ENCODE data around the gene SPRYD3.

SPRYD3 gene

GRCh38 chr12:53079226-53080117 is at the start of gene SPRYD3:
TSS of gene SPRYD3 (minus strand) at chr12:53079390. CDS start at chr12:53079333, 57 bp downstream.
- TF ChIP-seq CTCF (IDR thresholded peaks at IDR 0.05; ENCODE audit: borderline replicate concordance, control extremely low read depth, extremely low read depth, insufficient read depth, missing control alignments), result no peak
- in situ Hi-C loops (cut with MboI; ENCODE audit: low sequenced_read_pairs, unreplicated experiment), result no loop called here
- peak; percentile 100 for DNase-seq (ENCODE audit: low spot score)

GRCh38 chr12:53127169-53127568 is 48.0 kb upstream of the SPRYD3 start:
- in situ Hi-C loops (cut with MboI; ENCODE audit: low sequenced_read_pairs, unreplicated experiment), result no loop called here
- no peak for DNase-seq (ENCODE audit: low spot score)
- no peak for TF ChIP-seq CTCF (IDR thresholded peaks at IDR 0.05; ENCODE audit: borderline replicate concordance, control extremely low read depth, extremely low read depth, insufficient read depth, missing control alignments)

- peak; percentile 15 for DNase-seq (ENCODE audit: low spot score)
- no peak for TF ChIP-seq CTCF (IDR thresholded peaks at IDR 0.05; ENCODE audit: borderline replicate concordance, control extremely low read depth, extremely low read depth, insufficient read depth, missing control alignments)
- in situ Hi-C loops (cut with MboI; ENCODE audit: low sequenced_read_pairs, unreplicated experiment), result no loop called here
Measured at GRCh38 chr12:53124352-53124723, 45.1 kb upstream of the SPRYD3 start.

- in situ Hi-C loops (cut with MboI; ENCODE audit: low sequenced_read_pairs, unreplicated experiment), result no loop called here
- no peak for TF ChIP-seq CTCF (IDR thresholded peaks at IDR 0.05; ENCODE audit: borderline replicate concordance, control extremely low read depth, extremely low read depth, insufficient read depth, missing control alignments)
- DNase-seq (ENCODE audit: low spot score), result peak; percentile 25
Measured at GRCh38 chr12:53123578-53124351, 44.6 kb upstream of the SPRYD3 start.

GRCh38 chr12:53122961-53123468 is 43.8 kb upstream of the SPRYD3 start:
- peak; percentile 13 for DNase-seq (ENCODE audit: low spot score)
- in situ Hi-C loops (cut with MboI; ENCODE audit: low sequenced_read_pairs, unreplicated experiment), result no loop called here

More at GRCh38 chr12:53122961-53123468, 43.8 kb upstream of the SPRYD3 start:
- TF ChIP-seq CTCF (IDR thresholded peaks at IDR 0.05; ENCODE audit: borderline replicate concordance, control extremely low read depth, extremely low read depth, insufficient read depth, missing control alignments), result no peak
